Activated naive CD8-positive, alpha-beta T cell (primary cell): ENCODE measurements around the gene ELMO1.

ENCODE experiments used
- H3K27ac Mint-ChIP-seq: one replicate; pipeline ENCODE4 v1.8.0; 2021; ENCODE audit warnings: mixed read lengths
- H3K27me3 Mint-ChIP-seq: one replicate; pipeline ENCODE4 v1.8.0; 2021; ENCODE audit warnings: mixed read lengths
- H3K36me3 Mint-ChIP-seq: one replicate; pipeline ENCODE4 v1.8.0; 2021; ENCODE audit warnings: mixed read lengths
- H3K4me1 Mint-ChIP-seq: one replicate; pipeline ENCODE4 v1.8.0; 2021; ENCODE audit warnings: low read depth, mixed read lengths
- H3K4me3 Mint-ChIP-seq: one replicate; pipeline ENCODE4 v1.8.0; 2021; ENCODE audit warnings: mild to moderate bottlenecking, mixed read lengths
- H3K9me3 Mint-ChIP-seq: one replicate; pipeline ENCODE4 v1.8.0; 2021; ENCODE audit warnings: low read depth, mixed read lengths

The ELMO1 gene

GRCh38 chr7:37235813-37236212, 212.9 kb downstream of the ELMO1 start:
- peaks cover 4% of the 10 kb centered on the region for H3K4me1 Mint-ChIP-seq
- H3K27ac Mint-ChIP-seq, result no peak overlapping the region
- H3K9me3 Mint-ChIP-seq, result no peaks in the 10 kb centered on the region
- no peaks in the 10 kb centered on the region for H3K27me3 Mint-ChIP-seq
- no peak overlapping the region for H3K4me3 Mint-ChIP-seq
- no peaks in the 10 kb centered on the region for H3K36me3 Mint-ChIP-seq

- Mint-ChIP-seq H3K4me1 (peaks cover 12% of the 10 kb centered on the region), H3K27me3 (no peaks in the 10 kb centered on the region), H3K9me3 (no peaks in the 10 kb centered on the region), H3K36me3 (no peaks in the 10 kb centered on the region), H3K27ac (no peak overlapping the region), H3K4me3 (no peak overlapping the region)
These were observed 213.7 kb downstream of the ELMO1 start for GRCh38 chr7:37234928-37235327.

DNA sequence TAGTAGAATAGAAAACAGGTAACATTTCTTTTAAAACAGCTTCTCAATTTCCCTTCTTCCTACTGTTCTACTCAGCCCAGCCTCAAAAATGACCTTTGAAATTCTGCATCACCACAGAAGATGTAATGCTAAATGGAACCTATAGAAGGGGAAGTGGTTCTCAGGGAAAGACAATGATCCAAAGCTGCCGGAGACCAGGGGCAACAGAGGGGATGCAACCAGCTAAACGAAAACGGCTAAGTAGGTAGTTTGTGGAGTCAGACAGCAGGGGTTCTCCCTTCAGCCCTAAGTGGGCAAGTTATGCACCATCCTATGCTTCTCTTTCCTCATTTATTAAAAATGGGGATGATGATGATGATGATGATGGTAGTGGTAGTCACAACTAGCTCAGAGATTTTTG, 214.3 kb downstream of the ELMO1 start:
- H3K36me3 Mint-ChIP-seq, result no peaks in the 10 kb centered on the region
- H3K27me3 Mint-ChIP-seq, result no peaks in the 10 kb centered on the region
- H3K4me3 Mint-ChIP-seq, result no peak overlapping the region
- no peak overlapping the region for H3K27ac Mint-ChIP-seq
- H3K4me1 Mint-ChIP-seq, result peaks cover 15% of the 10 kb centered on the region
- H3K9me3 Mint-ChIP-seq, result no peaks in the 10 kb centered on the region

DNA sequence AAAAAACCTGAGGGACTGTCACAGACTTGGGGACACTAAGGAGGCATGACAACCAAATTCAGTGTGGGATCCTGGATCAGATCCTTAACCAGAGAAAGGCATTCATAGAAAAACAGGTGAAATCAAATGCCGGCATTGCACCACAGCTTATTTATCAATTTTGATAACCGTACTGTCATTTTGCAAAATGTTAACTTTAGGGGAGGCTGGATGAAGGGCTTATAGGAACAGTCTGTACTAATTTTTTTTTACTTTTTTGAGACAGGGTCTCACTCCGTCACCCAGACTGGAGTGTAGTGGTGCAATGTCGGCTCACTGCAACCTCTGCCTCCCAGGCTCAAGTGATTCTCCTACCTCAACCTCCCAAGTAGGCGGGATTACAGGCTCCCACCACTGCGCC, 217.1 kb downstream of the ELMO1 start:
- H3K27me3 Mint-ChIP-seq, result no peaks in the 10 kb centered on the region
- H3K9me3 Mint-ChIP-seq, result no peaks in the 10 kb centered on the region
- peaks cover 15% of the 10 kb centered on the region for H3K4me1 Mint-ChIP-seq
- no peak overlapping the region for H3K4me3 Mint-ChIP-seq
- peaks cover 4% of the 10 kb centered on the region for H3K36me3 Mint-ChIP-seq
- no peak overlapping the region for H3K27ac Mint-ChIP-seq

GRCh38 chr7:37230221-37230620, 218.4 kb downstream of the ELMO1 start:
- H3K4me3 Mint-ChIP-seq, result no peak overlapping the region

DNA sequence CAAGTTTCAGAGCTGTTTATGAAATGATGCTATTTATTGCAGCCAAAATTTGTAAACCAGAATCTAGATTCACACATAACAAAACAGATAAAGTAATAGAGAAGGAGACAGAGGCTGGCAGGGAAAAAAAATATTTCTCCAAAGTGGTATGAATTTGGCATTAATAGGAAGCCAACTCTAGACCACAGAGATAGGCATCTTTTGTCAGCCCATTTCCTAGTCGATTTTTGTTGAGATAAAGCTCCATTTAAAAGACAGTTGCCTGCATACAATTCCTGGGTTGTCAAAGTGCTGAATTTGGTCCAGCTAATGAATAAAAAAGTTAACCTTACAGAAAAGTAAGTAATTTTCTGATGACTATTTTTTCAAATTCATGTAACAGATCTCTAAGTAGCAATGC, 219.3 kb downstream of the ELMO1 start:
- H3K27me3 Mint-ChIP-seq, result no peaks in the 10 kb centered on the region
- H3K9me3 Mint-ChIP-seq, result no peaks in the 10 kb centered on the region
- H3K36me3 Mint-ChIP-seq, result peaks cover 6% of the 10 kb centered on the region
- peaks cover 15% of the 10 kb centered on the region for H3K4me1 Mint-ChIP-seq
- no peak overlapping the region for H3K4me3 Mint-ChIP-seq
- H3K27ac Mint-ChIP-seq, result no peak overlapping the region

More at GRCh38 chr7:37230221-37230620, 218.4 kb downstream of the ELMO1 start:
- H3K27me3 Mint-ChIP-seq, result no peaks in the 10 kb centered on the region
- H3K9me3 Mint-ChIP-seq, result no peaks in the 10 kb centered on the region
- peaks cover 6% of the 10 kb centered on the region for H3K36me3 Mint-ChIP-seq
- H3K27ac Mint-ChIP-seq, result no peak overlapping the region
- peaks cover 15% of the 10 kb centered on the region for H3K4me1 Mint-ChIP-seq

DNA sequence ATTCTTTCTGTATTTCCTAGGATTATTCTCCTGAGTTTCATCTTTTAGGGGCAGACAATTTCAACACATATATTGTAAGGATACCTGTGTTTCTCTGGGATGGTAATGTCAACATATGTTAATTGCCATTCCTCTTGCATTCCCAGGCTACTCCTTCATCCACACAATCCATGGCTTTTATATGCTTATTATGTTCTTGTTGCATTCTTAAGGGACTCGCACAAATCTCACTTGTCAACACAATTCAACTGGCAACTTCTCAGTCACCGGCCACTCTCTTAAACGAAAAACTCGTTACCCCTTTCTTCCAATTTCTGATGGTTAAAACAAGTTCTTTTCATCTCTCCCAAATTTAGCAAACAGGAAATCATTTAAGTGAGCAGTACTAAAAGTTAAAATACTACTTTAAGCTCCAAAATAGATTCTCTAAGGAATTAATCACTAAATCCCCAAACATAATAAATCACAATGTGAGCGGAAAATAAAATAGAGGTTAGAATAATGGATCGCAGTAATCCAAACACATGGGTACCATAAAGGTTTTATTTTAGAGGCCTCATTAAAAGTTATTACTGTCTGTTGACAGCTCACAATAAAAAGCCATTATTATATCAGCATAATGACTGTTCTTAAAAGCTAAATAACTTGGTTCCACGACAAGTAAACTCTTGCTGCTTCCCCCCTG, 223.2 kb downstream of the ELMO1 start:
- Mint-ChIP-seq H3K36me3 (peaks cover 10% of the 10 kb centered on the region), H3K4me3 (no peak overlapping the region), H3K27ac (no peak overlapping the region), H3K27me3 (no peaks in the 10 kb centered on the region), H3K4me1 (peaks cover 8% of the 10 kb centered on the region), H3K9me3 (no peaks in the 10 kb centered on the region)

- no peak overlapping the region for H3K4me3 Mint-ChIP-seq
- H3K4me1 Mint-ChIP-seq, result peaks cover 2% of the 10 kb centered on the region
- peaks cover 10% of the 10 kb centered on the region for H3K36me3 Mint-ChIP-seq
- H3K27ac Mint-ChIP-seq, result no peak overlapping the region
- no peaks in the 10 kb centered on the region for H3K27me3 Mint-ChIP-seq
- no peaks in the 10 kb centered on the region for H3K9me3 Mint-ChIP-seq
These were observed 223.9 kb downstream of the ELMO1 start for GRCh38 chr7:37224746-37225145.

DNA sequence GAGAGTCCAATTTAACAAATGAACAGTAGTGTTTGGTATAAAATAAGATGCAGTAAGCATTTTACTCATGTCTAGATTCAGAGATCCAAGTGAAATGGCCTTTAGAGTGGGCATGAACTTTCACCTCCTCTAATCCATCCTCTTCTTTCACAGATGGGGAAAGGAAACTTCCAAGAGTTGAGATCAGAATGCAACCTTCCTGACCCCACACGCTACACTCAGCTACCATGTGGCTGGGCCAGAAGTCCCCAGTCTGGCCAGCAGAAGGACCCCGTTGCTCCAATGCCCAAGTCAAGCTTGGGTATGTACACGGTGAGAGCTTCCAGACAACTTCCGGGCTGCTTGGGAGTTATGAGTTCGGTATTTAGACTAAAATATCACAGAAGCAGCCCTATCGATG, 228.0 kb downstream of the ELMO1 start:
- H3K27me3 Mint-ChIP-seq, result no peaks in the 10 kb centered on the region
- H3K36me3 Mint-ChIP-seq, result peaks cover 6% of the 10 kb centered on the region
- H3K9me3 Mint-ChIP-seq, result no peaks in the 10 kb centered on the region
- H3K27ac Mint-ChIP-seq, result no peak overlapping the region
- H3K4me3 Mint-ChIP-seq, result no peak overlapping the region
- H3K4me1 Mint-ChIP-seq, result peaks cover 3% of the 10 kb centered on the region

DNA sequence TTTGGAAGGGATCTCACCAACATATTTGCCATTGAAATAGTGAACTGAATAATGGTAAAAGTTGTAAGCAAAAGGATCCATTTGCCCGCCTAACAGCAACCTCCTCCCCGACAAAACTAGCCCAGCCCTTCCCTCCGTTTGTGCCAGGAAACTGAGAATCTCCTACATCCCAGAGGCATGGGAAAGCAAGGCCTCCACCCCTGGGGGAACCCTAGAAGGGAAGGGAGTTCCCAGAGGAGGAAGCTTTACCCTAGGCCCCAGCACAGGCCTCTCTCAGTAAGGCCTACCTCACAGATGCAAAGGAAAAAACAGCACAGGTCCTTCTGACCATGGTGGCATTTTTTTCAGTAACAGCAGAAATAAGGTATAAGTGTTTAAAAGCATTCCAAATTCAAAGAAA, 229.7 kb downstream of the ELMO1 start:
- Mint-ChIP-seq H3K36me3 (peaks cover 3% of the 10 kb centered on the region), H3K4me3 (no peak overlapping the region), H3K9me3 (no peaks in the 10 kb centered on the region), H3K27me3 (no peaks in the 10 kb centered on the region), H3K4me1 (peaks cover 4% of the 10 kb centered on the region), H3K27ac (peak overlapping the region; percentile 3)

DNA sequence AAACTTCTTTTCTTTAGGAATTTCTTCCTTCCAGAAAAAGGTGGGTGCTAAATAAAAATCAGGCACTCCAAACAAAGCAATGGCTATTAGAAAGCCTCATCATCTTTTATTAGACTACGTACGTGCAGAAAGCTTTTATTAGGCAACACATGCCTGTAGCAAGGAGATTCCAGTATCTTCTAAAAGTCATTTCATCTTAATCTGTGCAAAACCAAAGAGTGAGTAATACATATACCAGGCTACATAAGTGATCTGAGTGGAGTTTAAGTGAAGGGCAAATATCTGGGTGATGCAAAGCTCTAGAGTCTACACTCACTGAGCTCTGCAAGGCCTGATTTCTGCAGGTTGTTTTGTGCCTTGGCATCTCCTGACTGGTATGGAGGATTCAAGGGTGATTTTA, 231.7 kb downstream of the ELMO1 start:
- Mint-ChIP-seq H3K27me3 (no peaks in the 10 kb centered on the region), H3K9me3 (no peaks in the 10 kb centered on the region), H3K4me1 (peaks cover 4% of the 10 kb centered on the region), H3K36me3 (no peaks in the 10 kb centered on the region), H3K4me3 (no peak overlapping the region), H3K27ac (no peak overlapping the region)

DNA sequence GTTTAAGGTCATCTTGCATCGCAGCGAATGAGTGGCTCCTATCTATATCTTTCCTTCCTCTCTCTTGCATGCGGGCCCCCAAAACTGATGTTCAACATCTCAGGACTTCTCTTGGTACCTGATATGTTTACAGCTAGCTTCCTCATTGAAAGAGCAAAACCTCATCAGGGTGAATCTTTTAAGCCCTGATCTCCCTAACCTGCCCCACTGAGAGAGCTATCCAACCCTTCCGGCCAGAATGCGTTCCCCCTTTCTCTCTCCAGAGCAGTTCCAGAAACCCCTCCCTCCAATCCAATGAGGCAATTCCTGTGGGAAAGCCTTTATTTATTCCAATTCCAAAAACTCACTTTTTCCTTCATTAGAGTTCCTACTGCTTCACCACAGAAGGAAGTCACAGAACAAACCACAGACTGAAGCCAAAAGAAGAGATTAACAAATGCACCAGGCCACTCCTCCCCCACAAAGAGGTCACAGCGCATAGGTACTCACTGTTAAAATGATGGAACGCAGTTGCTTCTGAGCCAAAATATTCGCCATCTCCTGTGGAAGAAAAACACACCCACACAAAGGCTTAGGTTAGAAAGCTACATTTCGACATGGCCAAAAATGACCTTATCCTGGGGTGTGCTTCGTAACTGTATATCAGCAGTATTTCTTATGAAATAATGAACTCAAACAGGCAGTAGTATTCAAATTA, 232.4 kb downstream of the ELMO1 start:
- Mint-ChIP-seq H3K4me3 (no peak overlapping the region), H3K27ac (no peak overlapping the region), H3K36me3 (no peaks in the 10 kb centered on the region), H3K27me3 (no peaks in the 10 kb centered on the region), H3K9me3 (no peaks in the 10 kb centered on the region), H3K4me1 (peaks cover 4% of the 10 kb centered on the region)

DNA sequence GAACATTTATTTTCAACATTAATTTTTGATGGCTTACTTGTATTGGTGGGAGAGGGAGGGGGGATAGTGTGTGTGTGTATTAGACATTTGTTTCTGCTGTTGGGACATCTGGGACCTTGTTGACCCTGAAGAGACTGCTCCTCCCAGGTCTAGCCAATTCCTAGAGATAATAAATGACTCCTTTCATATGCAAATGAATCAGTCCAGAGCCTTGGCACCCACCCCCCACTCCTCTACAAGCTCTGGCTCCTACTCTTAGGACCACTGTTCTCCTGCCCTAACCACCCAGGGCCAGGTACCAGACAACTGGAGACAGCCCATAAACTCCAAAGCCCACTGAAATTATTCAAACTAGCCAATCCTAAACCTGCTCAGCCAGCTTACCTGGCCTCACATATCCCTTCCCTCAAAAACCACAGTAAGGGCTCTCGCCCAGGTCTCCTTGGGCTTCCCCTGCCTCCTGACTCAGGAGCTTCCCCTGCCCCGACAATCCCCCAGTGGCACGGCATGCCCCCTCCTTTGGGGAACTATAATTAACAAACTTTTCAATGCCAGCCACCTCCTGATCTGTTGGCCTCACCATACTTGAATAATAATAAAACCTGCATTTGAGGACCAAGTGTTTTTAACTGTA, 233.3 kb downstream of the ELMO1 start:
- H3K9me3 Mint-ChIP-seq, result no peaks in the 10 kb centered on the region
- H3K36me3 Mint-ChIP-seq, result peaks cover 2% of the 10 kb centered on the region
- H3K4me1 Mint-ChIP-seq, result peaks cover 4% of the 10 kb centered on the region
- no peaks in the 10 kb centered on the region for H3K27me3 Mint-ChIP-seq
- peak overlapping the region; percentile 50 for H3K27ac Mint-ChIP-seq
- H3K4me3 Mint-ChIP-seq, result no peak overlapping the region

DNA sequence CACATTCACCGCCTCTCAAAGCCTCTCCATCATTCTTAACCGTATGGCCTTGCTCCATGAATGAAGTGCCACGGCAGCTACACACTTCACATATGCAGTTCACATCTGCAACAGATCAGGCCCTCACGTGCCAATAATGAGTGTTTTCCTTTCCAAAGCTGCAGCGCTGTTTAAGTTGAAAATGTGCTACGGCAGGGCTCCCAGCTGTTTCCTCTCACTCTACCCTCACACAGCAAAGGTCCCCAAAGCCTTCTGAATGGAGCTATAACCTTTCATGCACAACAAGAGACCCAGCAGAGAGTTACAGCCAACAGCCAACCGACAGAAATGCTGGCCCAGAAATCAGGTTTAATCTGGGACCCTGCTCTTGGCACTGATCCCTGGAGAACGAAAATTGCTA, 236.1 kb downstream of the ELMO1 start:
- no peaks in the 10 kb centered on the region for H3K9me3 Mint-ChIP-seq
- no peak overlapping the region for H3K4me3 Mint-ChIP-seq
- peaks cover 4% of the 10 kb centered on the region for H3K4me1 Mint-ChIP-seq
- peak overlapping the region; percentile 29 for H3K27ac Mint-ChIP-seq
- H3K36me3 Mint-ChIP-seq, result peaks cover 4% of the 10 kb centered on the region
- H3K27me3 Mint-ChIP-seq, result no peaks in the 10 kb centered on the region

- no peak overlapping the region for H3K4me3 Mint-ChIP-seq
- no peaks in the 10 kb centered on the region for H3K9me3 Mint-ChIP-seq
- peaks cover 4% of the 10 kb centered on the region for H3K36me3 Mint-ChIP-seq
- H3K27ac Mint-ChIP-seq, result peak overlapping the region; percentile 11
- no peaks in the 10 kb centered on the region for H3K27me3 Mint-ChIP-seq
- peaks cover 3% of the 10 kb centered on the region for H3K4me1 Mint-ChIP-seq
These were observed 236.6 kb downstream of the ELMO1 start for GRCh38 chr7:37212051-37212450.
